ENCODE data around the gene EVPLL. TPM values are rescaled to one million over a fixed set of nuclear protein-coding genes. Genes with fewer than 3 reads are reported as not detected.

Gene EVPLL
- total and polyA plus RNA-seq, 9 of the 15 experiments (the other 6 are each of a cell fraction or from before 2014, with no cell fraction given) = not detected

GRCh38 chr17:18379246-18380146 is 1.9 kb downstream of the EVPLL start:
- H3K27ac ChIP-seq (ENCODE audit: extremely low read depth, low read depth, low read length) = no peak overlapping the region
- DNase-seq (ENCODE audit: extremely low read depth in 1 of 4, low spot score in 3 of 4) (no peak), FAIRE-seq (no peak), ATAC-seq (no peak)
- BruUV-seq (replicated peaks) = no TSS peak
- peaks cover 0 to 17% of the 10 kb centered on the region in 2 experiments; a peak in 2 of 5 replicates for H3K27me3 ChIP-seq (ENCODE audit: control insufficient read depth in 2 of 2, insufficient read depth in 2 of 2, low read length in 2 of 2)
- ChIA-PET POLR2A (no interaction called here), CTCF (ENCODE audit: low intra/inter-chr PET ratio) (no interaction called here)
- H3K9me3 ChIP-seq (replicated peaks; ENCODE audit: control insufficient read depth, insufficient read depth, low read depth, low read length) = no peaks in the 10 kb centered on the region
- H3K9ac ChIP-seq (ENCODE audit: insufficient read depth in 1 of 2, low read depth in 2 of 2, low read length in 2 of 2) = no peak overlapping the region
- no peaks in the 10 kb centered on the region for H4K20me1 ChIP-seq (replicated peaks; ENCODE audit: control insufficient read depth, insufficient read depth, low read length)
- no peak overlapping the region for H3K4me3 ChIP-seq
- H3K4me1 ChIP-seq (replicated peaks in 1 of 2; ENCODE audit: control insufficient read depth in 2 of 2, insufficient read depth in 2 of 2, low read length in 2 of 2) = peaks cover 0 to 28% of the 10 kb centered on the region in 2 experiments; a peak in 2 of 5 replicates
- no peaks in the 10 kb centered on the region for H3K36me3 ChIP-seq (ENCODE audit: control insufficient read depth, insufficient read depth, low read length)
- no peaks in the 10 kb centered on the region for H3K79me2 ChIP-seq (ENCODE audit: control insufficient read depth, insufficient read depth, low read length)
- H2AFZ ChIP-seq (ENCODE audit: low read depth, low read length) = no peak overlapping the region
- intact Hi-C loops (cut with micrococcal nuclease) = no loop called here
- WGBS (ENCODE audit: insufficient coverage, low coverage, missing lambda C conversion rate) = 6% methylated on average over 15 of the region's 16 CpGs
- no peaks in the 10 kb centered on the region for H3K9me1 ChIP-seq (ENCODE audit: control insufficient read depth, insufficient read depth, low read length)
- H3K4me2 ChIP-seq (ENCODE audit: insufficient read depth, low read length) = no peak overlapping the region
- peak in 1 of 2 experiments; percentile 55; a peak in 1 of 4 replicates for TF ChIP-seq KDM1A (IDR thresholded peaks at IDR 0.05)
- peak; percentile 71; the same call in 1 of the 2 replicates for TF ChIP-seq SMARCA5 (IDR thresholded peaks at IDR 0.05)
- TF ChIP-seq RBM25 (IDR thresholded peaks at IDR 0.05; ENCODE audit: low read depth, low read length, severe bottlenecking) = peak; percentile 88
- TF ChIP-seq FOXP1 (CRISPR knock-in tag; IDR thresholded peaks at IDR 0.05) = no peak
- TF ChIP-seq PHF8 (IDR thresholded peaks at IDR 0.05; ENCODE audit: borderline replicate concordance, low read length) = no peak
- TF ChIP-seq CBX1 (IDR thresholded peaks at IDR 0.05; ENCODE audit: low read depth) = 0 out of 2 replicates have a peak, but pooled peaks have one; percentile 31
- peak; percentile 66; the same call in 1 of the 2 replicates for TF ChIP-seq ADNP (tag; IDR thresholded peaks at IDR 0.05)
- TF ChIP-seq BCOR (IDR thresholded peaks at IDR 0.05) = peak; percentile 90
- TF ChIP-seq ZNF197 (CRISPR knock-in tag; IDR thresholded peaks at IDR 0.05; ENCODE audit: low read depth) = no peak
- no peak for TF ChIP-seq ZNF408 (CRISPR knock-in tag; IDR thresholded peaks at IDR 0.05; ENCODE audit: low read depth)
- TF ChIP-seq ZFP36 (IDR thresholded peaks at IDR 0.05; ENCODE audit: low read depth, low read length, partially characterized antibody) = peak; percentile 92
- 0 out of 2 replicates have a peak, but pooled peaks have one; percentile 32 for TF ChIP-seq PTBP1 (IDR thresholded peaks at IDR 0.05; ENCODE audit: low read depth, low read length)
- in situ Hi-C loops (cut with MboI) = no loop called here

Data from K562 (cell line).